Measurements from ENCODE around the gene SULT4A1.

DNA sequence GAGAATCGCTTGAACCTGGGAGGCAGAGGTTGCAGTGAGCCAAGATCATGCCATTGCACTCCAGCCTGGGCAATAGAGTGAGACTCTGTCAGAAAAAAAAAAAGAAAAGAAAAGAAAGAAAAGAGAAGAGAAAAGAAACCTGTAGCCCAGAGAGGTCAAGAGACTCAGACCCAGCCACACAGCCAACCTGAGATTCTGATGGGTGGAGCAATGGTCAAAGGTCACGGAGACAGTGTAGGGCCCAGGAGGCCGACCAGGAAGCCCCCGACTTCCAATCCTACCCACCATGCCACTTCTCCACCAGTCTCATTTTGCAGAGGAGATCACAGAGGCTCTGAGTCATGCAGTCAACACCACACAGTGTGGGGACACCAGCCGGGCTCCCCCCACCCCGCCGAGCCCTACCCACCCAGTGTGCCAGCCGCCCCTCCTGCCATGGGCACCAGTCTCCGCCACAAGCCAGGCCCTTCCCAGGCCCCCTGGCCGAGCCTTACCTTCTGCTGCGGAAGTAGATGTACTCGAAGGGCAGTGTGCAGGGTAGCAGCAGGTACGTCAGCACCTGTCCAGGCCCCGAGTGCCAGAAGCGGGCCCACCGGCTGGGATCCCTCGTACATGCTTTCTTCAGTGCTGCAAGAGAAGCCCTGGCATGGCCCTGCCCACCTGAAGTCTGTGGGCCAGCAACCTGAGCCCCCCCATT is 21.6 kb upstream of the SULT4A1 start:
- TF ChIP-seq PPARA (CRISPR knock-in tag; IDR thresholded peaks at IDR 0.05; ENCODE audit: borderline replicate concordance) (no peak), ARNTL (CRISPR knock-in tag; IDR thresholded peaks at IDR 0.05; ENCODE audit: borderline replicate concordance, low read depth) (no peak), ZNF565 (CRISPR knock-in tag; conservative IDR thresholded peaks at IDR 0.05; ENCODE audit: low read depth) (no peak), RARB (CRISPR knock-in tag; IDR thresholded peaks at IDR 0.05) (no peak), TCF4 (CRISPR knock-in tag; IDR thresholded peaks at IDR 0.05; ENCODE audit: borderline replicate concordance) (no peak), TOX (CRISPR knock-in tag; IDR thresholded peaks at IDR 0.05; ENCODE audit: borderline replicate concordance) (no peak), ZFP3 (CRISPR knock-in tag; IDR thresholded peaks at IDR 0.05) (no peak)
- TF ChIP-seq, protein P1, sequence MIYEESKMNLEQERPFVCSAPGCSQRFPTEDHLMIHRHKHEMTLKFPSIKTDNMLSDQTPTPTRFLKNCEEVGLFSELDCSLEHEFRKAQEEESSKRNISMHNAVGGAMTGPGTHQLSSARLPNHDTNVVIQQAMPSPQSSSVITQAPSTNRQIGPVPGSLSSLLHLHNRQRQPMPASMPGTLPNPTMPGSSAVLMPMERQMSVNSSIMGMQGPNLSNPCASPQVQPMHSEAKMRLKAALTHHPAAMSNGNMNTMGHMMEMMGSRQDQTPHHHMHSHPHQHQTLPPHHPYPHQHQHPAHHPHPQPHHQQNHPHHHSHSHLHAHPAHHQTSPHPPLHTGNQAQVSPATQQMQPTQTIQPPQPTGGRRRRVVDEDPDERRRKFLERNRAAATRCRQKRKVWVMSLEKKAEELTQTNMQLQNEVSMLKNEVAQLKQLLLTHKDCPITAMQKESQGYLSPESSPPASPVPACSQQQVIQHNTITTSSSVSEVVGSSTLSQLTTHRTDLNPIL (CRISPR knock-in tag; IDR thresholded peaks at IDR 0.05; ENCODE audit: low read depth) = no peak
- TF ChIP-seq, protein P2, sequence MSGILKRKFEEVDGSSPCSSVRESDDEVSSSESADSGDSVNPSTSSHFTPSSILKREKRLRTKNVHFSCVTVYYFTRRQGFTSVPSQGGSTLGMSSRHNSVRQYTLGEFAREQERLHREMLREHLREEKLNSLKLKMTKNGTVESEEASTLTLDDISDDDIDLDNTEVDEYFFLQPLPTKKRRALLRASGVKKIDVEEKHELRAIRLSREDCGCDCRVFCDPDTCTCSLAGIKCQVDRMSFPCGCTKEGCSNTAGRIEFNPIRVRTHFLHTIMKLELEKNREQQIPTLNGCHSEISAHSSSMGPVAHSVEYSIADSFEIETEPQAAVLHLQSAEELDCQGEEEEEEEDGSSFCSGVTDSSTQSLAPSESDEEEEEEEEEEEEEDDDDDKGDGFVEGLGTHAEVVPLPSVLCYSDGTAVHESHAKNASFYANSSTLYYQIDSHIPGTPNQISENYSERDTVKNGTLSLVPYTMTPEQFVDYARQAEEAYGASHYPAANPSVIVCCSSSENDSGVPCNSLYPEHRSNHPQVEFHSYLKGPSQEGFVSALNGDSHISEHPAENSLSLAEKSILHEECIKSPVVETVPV (CRISPR knock-in tag; IDR thresholded peaks at IDR 0.05) = no peak
- TF ChIP-seq, protein P3, sequence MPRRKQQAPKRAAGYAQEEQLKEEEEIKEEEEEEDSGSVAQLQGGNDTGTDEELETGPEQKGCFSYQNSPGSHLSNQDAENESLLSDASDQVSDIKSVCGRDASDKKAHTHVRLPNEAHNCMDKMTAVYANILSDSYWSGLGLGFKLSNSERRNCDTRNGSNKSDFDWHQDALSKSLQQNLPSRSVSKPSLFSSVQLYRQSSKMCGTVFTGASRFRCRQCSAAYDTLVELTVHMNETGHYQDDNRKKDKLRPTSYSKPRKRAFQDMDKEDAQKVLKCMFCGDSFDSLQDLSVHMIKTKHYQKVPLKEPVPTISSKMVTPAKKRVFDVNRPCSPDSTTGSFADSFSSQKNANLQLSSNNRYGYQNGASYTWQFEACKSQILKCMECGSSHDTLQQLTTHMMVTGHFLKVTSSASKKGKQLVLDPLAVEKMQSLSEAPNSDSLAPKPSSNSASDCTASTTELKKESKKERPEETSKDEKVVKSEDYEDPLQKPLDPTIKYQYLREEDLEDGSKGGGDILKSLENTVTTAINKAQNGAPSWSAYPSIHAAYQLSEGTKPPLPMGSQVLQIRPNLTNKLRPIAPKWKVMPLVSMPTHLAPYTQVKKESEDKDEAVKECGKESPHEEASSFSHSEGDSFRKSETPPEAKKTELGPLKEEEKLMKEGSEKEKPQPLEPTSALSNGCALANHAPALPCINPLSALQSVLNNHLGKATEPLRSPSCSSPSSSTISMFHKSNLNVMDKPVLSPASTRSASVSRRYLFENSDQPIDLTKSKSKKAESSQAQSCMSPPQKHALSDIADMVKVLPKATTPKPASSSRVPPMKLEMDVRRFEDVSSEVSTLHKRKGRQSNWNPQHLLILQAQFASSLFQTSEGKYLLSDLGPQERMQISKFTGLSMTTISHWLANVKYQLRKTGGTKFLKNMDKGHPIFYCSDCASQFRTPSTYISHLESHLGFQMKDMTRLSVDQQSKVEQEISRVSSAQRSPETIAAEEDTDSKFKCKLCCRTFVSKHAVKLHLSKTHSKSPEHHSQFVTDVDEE (CRISPR knock-in tag; IDR thresholded peaks at IDR 0.05) = no peak
